Astrocyte of the spinal cord (primary cell): ENCODE measurements around the gene RASGRF2.

Source experiments
- DNase-seq: peaks from one replicate; pipeline ENCODE4 v3.0.0; 2011; ENCODE audit warnings: low read depth, low spot score
- H3K4me3 ChIP-seq: 2 replicates; pipeline ENCODE4 v1.5.1; 2011; ENCODE audit warnings: low read depth, mild to moderate bottlenecking, low read length, moderate library complexity
- CTCF ChIP-seq: IDR thresholded peaks from 2 replicates; pipeline ENCODE4 v1.5.1; 2012; ENCODE audit warnings: low read depth, mild to moderate bottlenecking, low read length, inconsistent platforms
- in situ Hi-C: cut with HindIII; loops from 2 replicates; pipeline ENCODE4 v1.10.0; 2017; ENCODE audit warnings: low sequenced_read_pairs

The RASGRF2 gene

GRCh38 chr5:80919678-80920196 is 40.4 kb upstream of the RASGRF2 start:
- no peak overlapping the region for H3K4me3 ChIP-seq
- DNase-seq, result no peak
- in situ Hi-C loops, result no loop called here
- no peak for TF ChIP-seq CTCF

GRCh38 chr5:80920333-80920732 is 39.8 kb upstream of the RASGRF2 start:
- DNase-seq, result no peak
- in situ Hi-C loops, result no loop called here
- no peak for TF ChIP-seq CTCF
- no peak overlapping the region for H3K4me3 ChIP-seq

- TF ChIP-seq CTCF, result no peak
These were observed 39.1 kb upstream of the RASGRF2 start for GRCh38 chr5:80921026-80921425.

GRCh38 chr5:80925931-80926330 is 34.2 kb upstream of the RASGRF2 start:
- in situ Hi-C loops, result no loop called here
- no peak overlapping the region for H3K4me3 ChIP-seq
- no peak for TF ChIP-seq CTCF
- no peak for DNase-seq

More at GRCh38 chr5:80921026-80921425, 39.1 kb upstream of the RASGRF2 start:
- H3K4me3 ChIP-seq, result no peak overlapping the region
- DNase-seq, result no peak
- in situ Hi-C loops, result no loop called here

GRCh38 chr5:80926536-80926935 is 33.6 kb upstream of the RASGRF2 start:
- in situ Hi-C loops, result no loop called here

GRCh38 chr5:80926979-80927656 is 33.0 kb upstream of the RASGRF2 start:
- no peak for DNase-seq
- in situ Hi-C loops, result no loop called here
- H3K4me3 ChIP-seq, result no peak overlapping the region
- no peak for TF ChIP-seq CTCF

More at GRCh38 chr5:80926536-80926935, 33.6 kb upstream of the RASGRF2 start:
- DNase-seq, result no peak
- TF ChIP-seq CTCF, result no peak
- H3K4me3 ChIP-seq, result no peak overlapping the region
